GM12801 (cell line): ENCODE results near the gene DOK3.

ENCODE experiments used
- TF ChIP-seq, protein P1 (sequence below): IDR thresholded peaks from one replicate; pipeline ENCODE4 v1.5.1; 2011; ENCODE audit warnings: control low read depth; ENCODE audit not compliant: insufficient read length; ENCODE audit errors: extremely low read depth

Gene DOK3

DNA sequence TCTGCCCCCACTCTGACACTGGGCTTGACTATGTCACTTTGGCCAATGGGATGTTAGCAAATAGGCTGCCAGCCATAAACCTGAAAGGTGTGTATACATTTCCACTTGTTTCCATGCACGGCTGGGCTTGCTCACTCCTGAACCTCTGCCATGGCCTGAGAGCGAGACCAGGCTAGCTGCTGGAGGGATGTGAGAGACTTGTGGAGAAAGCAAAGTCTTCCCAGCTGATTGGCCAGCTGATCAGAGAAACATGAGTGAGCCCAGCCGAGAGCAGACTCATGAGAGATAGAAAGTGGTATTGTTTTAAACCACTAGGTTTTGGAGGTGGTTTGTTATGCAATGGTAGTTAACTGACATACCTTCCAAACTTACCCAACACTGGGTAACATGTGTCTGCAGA, 30.8 kb upstream of the DOK3 start:
- TF ChIP-seq, protein P1, sequence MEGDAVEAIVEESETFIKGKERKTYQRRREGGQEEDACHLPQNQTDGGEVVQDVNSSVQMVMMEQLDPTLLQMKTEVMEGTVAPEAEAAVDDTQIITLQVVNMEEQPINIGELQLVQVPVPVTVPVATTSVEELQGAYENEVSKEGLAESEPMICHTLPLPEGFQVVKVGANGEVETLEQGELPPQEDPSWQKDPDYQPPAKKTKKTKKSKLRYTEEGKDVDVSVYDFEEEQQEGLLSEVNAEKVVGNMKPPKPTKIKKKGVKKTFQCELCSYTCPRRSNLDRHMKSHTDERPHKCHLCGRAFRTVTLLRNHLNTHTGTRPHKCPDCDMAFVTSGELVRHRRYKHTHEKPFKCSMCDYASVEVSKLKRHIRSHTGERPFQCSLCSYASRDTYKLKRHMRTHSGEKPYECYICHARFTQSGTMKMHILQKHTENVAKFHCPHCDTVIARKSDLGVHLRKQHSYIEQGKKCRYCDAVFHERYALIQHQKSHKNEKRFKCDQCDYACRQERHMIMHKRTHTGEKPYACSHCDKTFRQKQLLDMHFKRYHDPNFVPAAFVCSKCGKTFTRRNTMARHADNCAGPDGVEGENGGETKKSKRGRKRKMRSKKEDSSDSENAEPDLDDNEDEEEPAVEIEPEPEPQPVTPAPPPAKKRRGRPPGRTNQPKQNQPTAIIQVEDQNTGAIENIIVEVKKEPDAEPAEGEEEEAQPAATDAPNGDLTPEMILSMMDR: no peak

DNA sequence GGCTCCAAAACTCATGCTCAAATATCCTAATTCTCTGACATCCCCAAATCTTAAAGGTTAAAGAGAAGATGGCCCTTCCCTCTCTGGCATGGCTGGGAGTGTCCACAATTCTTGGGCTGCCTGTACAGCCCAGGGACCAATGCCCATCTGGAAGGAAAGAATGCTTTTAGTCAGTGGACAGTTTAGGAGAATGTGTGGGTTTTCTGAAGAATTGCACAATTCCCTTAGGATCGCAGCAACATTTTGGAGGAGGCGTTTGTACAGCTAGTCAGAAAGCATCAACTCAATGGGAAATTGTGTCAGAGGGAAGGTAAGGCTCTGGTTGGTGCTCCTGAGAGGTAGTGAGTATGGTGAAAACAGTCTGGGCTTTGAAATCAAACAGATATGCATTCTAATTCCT, 29.8 kb upstream of the DOK3 start:
- TF ChIP-seq, protein P1: no peak

DNA sequence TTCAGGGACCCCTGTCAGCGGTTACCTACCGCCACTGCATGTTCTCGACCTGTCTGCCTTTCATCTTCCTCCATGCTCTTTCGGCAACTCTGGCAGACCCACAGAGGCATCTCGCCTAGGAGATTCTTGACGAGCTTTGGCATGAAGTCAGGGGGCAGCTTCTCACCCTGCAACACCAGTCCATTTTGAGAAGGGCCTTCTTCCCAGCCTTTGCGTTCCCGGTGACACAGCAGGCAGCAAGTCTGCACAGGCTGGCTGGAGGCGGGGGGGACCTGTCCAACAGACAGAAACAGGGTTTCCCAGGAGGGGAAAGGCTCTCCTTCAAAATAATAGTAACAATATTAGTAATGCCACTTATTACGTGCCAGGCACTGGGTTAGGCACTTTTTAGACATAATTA, 29.2 kb upstream of the DOK3 start:
- TF ChIP-seq, protein P1: no peak

DNA sequence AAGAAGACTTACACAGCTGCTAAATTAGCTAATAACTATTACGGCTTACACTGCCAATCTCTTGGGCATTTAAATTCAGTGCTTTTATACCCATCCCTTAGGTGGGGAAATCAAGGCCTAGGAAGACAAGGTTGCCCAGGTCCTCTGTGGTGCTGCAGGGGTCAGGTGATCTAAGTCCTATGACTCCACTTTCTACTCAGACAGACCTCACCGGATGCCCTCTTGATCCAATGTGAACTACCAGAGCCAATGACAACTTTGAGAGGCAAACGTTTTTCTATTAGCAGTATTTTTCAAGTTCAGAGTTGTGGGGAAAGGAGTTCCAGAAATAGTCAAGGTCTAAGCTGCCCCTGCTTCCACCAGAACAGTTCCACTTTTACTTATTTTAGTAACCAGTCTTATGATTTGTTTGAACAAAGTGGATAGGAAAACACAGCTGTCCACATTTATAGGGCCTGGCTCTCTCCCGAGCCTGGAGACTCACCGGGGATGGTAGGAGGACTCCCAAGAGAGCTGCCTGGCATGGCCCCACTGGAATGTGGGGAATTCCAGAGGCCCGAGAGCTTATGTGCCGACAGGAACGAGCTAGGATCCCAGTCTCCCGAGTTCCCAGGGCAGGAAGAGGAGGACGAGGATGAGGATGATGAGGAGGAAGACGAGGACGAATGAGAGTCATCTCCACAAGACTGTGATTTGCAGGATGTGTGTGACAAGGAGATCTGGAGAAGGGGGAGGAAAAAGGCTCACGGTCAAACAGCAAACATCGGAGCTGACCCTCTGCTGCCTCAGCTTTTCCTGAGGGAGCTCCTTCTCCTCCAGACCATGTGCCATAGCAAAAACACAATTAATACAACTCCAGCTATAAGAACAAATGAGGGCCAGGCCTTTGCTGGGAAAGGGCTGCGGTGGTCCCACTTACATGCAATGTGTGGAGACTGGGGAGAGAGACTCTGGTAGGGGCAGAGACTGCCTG, 28.0 kb upstream of the DOK3 start:
- TF ChIP-seq, protein P1: no peak

DNA sequence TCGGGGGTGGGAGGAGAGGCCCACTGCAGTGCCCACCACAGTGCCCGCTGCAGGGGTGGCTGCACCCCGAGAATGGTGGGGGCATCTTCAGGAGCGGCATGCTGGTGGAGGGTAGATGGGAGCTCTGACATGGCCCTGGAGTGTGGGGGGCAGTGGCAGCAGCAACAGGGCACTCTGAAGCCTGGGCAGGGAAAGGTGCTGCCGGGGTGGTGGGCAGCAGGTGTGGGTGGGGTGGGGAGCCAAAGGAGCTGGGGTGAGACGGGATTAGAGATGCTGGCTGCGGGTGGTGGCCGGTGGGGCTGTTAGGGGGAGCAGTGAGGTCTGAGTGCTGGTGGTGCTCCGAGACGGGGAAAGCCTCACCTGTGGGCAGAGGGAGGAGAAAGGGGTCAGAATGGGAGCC, 26.8 kb upstream of the DOK3 start:
- TF ChIP-seq, protein P1: no peak

DNA sequence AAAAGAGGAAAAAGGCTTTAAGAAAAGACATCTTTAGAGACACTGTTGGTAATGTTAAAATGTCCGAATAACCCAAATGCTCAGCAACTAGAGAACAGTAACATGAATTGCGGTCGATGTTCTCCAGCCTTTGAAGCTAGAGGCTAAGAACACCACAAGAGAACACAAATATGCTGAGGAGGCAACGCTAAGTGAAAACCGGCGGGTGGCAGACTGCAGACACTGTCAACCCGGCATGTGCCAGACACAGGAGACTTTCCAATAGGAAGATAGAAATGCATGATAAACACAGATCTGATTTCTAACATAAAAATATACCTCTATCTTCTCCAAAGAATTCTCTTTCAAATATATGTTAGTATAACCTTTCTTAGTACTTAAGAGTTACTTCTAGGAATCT, 25.5 kb upstream of the DOK3 start:
- TF ChIP-seq, protein P1: no peak

DNA sequence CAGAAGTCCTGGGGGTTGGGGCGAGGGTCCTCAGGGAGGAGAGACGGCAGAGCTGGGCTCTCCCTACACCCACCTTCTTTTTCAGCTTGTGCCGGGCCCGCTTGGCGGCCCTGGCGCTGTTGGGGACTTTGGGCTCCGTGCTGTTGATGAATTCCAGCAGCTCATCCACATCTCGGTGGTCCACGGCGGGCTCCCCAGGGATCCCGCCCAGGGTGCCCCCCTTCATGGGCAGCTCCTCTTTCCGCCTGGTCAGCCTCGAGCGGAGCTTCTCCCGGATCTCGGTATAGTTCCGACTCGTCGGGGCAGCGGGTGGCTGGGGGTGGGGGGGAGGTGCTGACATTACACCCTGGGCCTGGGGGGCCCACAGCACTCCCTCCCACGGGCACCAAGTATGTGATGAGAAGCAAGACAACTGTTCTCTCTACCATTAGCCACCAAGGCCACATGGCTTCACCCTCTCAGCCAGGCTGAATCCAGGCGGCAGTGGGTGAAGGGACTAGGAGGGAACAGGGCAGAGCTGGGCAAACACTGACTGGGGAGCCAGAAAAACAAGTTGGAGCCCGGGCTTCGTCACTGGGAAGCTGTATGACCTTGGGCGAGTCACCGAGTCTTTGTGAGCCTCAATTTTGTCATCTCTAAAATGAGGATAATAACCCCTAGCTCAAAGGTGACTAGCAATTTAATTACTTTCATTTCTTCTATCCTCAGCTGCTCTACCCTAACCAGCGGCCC, 21.7 kb upstream of the DOK3 start:
- TF ChIP-seq, protein P1: no peak
